Renal pelvis (tissue), 12 donors: Measurements from ENCODE around the gene ZDHHC12. TPM values are rescaled to one million over a fixed set of nuclear protein-coding genes. Genes with fewer than 3 reads are reported as not detected.
A peak's percentile ranks its signal among the peaks of the same experiment; 100 is the strongest.

Experiments used
- DNase-seq: peaks from one replicate; pipeline ENCODE4 v3.0.0-alpha.2; 2013
- long read RNA-seq, 16 experiments: transcript quantifications; one replicate each; lab custom pipeline, GENCODE V29; 2026
- polyA plus RNA-seq, 3 donors: library from polyadenylated mRNA; unstranded; fragments of 120-200 nt; gene quantifications; one replicate each; pipeline ENCODE4 v1.2.1, GENCODE V29; 2013; ENCODE audit not compliant: insufficient read length in 3 of 3

ZDHHC12 gene
- 10 to 100 TPM; 21.3 to 24.7 (median 23.4) TPM for polyA plus RNA-seq
- long read RNA-seq, donor 1, transcript ZDHHC12-201 (5 exons, 1,129 nt) = major isoform, 12 of 12 reads
- long read RNA-seq, donor 1, partial matches to known transcripts = 0 of 12 reads
- long read RNA-seq, donor 1, other reads (novel, unspliced or antisense) = 0 of 12 reads
- long read RNA-seq, donor 2, transcript ZDHHC12-201 (5 exons, 1,129 nt) = major isoform, 24 of 24 reads
- long read RNA-seq, donor 2, partial matches to known transcripts = 0 of 24 reads
- long read RNA-seq, donor 2, other reads (novel, unspliced or antisense) = 0 of 24 reads
- long read RNA-seq, donor 3, transcript ZDHHC12-201 (5 exons, 1,129 nt) = major isoform, 16 of 16 reads
- long read RNA-seq, donor 3, partial matches to known transcripts = 0 of 16 reads
- long read RNA-seq, donor 3, other reads (novel, unspliced or antisense) = 0 of 16 reads
- long read RNA-seq, donor 4, transcript ZDHHC12-201 (5 exons, 1,129 nt) = major isoform, 29 of 29 reads
- long read RNA-seq, donor 4, partial matches to known transcripts = 0 of 29 reads
- long read RNA-seq, donor 4, other reads (novel, unspliced or antisense) = 0 of 29 reads
- long read RNA-seq, donor 5, transcript ZDHHC12-201 (5 exons, 1,129 nt) = major isoform, 12 of 12 reads
- long read RNA-seq, donor 5, partial matches to known transcripts = 0 of 12 reads
- long read RNA-seq, donor 5, other reads (novel, unspliced or antisense) = 0 of 12 reads
- long read RNA-seq, donor 6, transcript ZDHHC12-201 (5 exons, 1,129 nt) = major isoform, 19 of 19 reads
- long read RNA-seq, donor 6, partial matches to known transcripts = 0 of 19 reads
- long read RNA-seq, donor 6, other reads (novel, unspliced or antisense) = 0 of 19 reads
- long read RNA-seq, donor 7, transcript ZDHHC12-201 (5 exons, 1,129 nt) = major isoform, 33 of 38 reads
- long read RNA-seq, donor 7, partial matches to known transcripts = 5 of 38 reads
- long read RNA-seq, donor 7, other reads (novel, unspliced or antisense) = 0 of 38 reads
- long read RNA-seq, donor 8, partial matches to known transcripts = 0 of 2 reads
- long read RNA-seq, donor 8, other reads (novel, unspliced or antisense) = 0 of 2 reads
- long read RNA-seq, donor 9, transcript ZDHHC12-201 (5 exons, 1,129 nt) = major isoform, 22 of 27 reads
- long read RNA-seq, donor 9, partial matches to known transcripts = 0 of 27 reads
- long read RNA-seq, donor 9, other reads (novel, unspliced or antisense) = 5 of 27 reads
- long read RNA-seq, donor 10, transcript ZDHHC12-201 (5 exons, 1,129 nt) = major isoform, 23 of 23 reads
- long read RNA-seq, donor 10, partial matches to known transcripts = 0 of 23 reads
- long read RNA-seq, donor 10, other reads (novel, unspliced or antisense) = 0 of 23 reads
- long read RNA-seq, donor 11, transcript ZDHHC12-201 (5 exons, 1,129 nt) = major isoform, 14 of 14 reads
- long read RNA-seq, donor 11, partial matches to known transcripts = 0 of 14 reads
- long read RNA-seq, donor 11, other reads (novel, unspliced or antisense) = 0 of 14 reads
- long read RNA-seq, donor 12, transcript ZDHHC12-201 (5 exons, 1,129 nt) = major isoform, 34 of 34 reads
- long read RNA-seq, donor 12, partial matches to known transcripts = 0 of 34 reads
- long read RNA-seq, donor 12, other reads (novel, unspliced or antisense) = 0 of 34 reads
- long read RNA-seq, donor 13, transcript ZDHHC12-201 (5 exons, 1,129 nt) = major isoform, 8 of 8 reads
- long read RNA-seq, donor 13, partial matches to known transcripts = 0 of 8 reads
- long read RNA-seq, donor 13, other reads (novel, unspliced or antisense) = 0 of 8 reads
- long read RNA-seq, donor 14 = 0 reads
- long read RNA-seq, donor 15, transcript ZDHHC12-201 (5 exons, 1,129 nt) = major isoform, 24 of 29 reads
- long read RNA-seq, donor 15, partial matches to known transcripts = 5 of 29 reads
- long read RNA-seq, donor 15, other reads (novel, unspliced or antisense) = 0 of 29 reads
- long read RNA-seq, donor 16, transcript ZDHHC12-201 (5 exons, 1,129 nt) = major isoform, 21 of 21 reads
- long read RNA-seq, donor 16, partial matches to known transcripts = 0 of 21 reads
- long read RNA-seq, donor 16, other reads (novel, unspliced or antisense) = 0 of 21 reads

DNA sequence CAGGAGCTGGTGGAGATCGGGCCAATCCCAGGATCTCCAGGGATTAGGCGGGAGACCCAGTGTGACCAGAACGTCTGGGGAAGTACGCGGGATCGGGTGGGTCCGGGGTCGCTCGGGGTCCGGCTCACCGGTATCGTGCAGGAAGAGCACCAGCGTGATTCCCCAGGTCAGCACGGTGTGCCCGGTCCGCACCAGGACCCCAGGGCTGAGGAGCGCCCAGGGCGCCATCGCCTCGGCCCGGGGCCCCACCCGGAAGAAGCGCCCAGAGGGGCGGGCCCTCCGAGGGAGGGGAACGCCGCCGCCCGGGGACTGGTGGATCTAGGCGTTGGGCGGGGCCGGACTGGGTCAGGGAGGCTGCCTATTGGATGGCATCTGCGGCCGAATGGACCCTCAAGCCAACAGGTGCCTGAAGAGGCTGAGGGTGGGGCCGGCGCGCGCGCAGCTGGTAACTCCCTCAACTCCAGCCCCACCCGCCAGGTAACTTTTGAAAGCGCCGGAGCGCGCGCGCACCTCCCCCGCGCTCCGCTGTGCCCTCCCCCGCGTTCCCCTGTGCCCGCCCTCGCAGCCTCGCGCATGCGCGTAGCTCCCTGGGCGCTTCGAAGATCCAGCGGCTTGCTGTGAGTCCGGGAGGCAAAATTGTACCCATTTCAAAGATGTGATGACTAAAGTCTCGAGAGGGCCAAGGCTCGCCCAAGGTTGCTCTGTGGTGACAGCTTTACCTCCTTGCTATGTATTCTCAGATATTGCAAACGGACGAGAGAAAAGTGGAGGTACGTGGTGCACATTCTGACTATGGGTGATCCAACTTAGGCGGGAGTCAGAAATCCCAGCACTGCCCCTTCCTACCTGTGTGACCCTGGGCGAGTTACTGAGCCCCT lies at the start of gene ZDHHC12:
ZDHHC12 (minus strand) TSS at position 262 of the 878 bp plus-strand sequence; CDS start at position 228, 34 bp downstream.
- DNase-seq = peak; percentile 94

GRCh38 chr9:128773049-128773448 lies 49.1 kb upstream of the ZDHHC12 start:
- no peak for DNase-seq

- DNase-seq = peak; percentile 92
These were observed 48.0 kb upstream of the ZDHHC12 start, which contains the start of gene ZER1 for GRCh38 chr9:128771745-128772519. Gene ZER1 (minus strand): TSS chr9:128771927. CDS start chr9:128755565, 16,362 bp downstream.

DNA sequence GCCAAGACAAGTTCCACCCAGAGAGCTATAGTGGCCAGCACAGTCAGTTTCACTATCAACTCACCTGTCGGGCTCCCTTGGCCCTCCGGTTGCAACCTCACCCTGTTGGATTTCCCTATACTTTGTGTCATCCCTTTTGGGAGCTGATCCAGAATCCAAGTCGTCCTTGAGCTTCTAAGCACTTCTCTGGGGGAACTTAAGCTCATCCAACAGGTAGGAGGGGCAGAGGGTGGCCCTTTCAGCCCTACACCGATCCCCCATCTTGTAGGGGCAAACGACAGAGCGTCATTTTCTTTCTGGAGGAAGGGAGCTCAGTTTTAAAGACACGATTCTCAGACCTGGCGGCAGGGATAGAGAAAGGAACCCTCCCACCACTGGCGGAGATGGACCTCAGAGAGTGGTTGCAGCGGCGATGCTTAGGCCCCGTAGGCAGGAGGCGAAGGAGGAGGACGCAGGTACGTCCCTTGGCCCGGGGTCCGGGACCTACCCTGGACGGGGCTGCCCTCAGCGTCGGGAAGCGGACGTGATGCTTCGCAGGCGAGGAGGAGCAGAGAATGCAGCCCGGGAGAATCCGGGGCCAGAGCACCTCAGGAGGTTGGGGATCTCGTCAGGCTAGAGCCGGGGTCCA lies 47.3 kb upstream of the ZDHHC12 start:
- peak; percentile 24 for DNase-seq

DNA sequence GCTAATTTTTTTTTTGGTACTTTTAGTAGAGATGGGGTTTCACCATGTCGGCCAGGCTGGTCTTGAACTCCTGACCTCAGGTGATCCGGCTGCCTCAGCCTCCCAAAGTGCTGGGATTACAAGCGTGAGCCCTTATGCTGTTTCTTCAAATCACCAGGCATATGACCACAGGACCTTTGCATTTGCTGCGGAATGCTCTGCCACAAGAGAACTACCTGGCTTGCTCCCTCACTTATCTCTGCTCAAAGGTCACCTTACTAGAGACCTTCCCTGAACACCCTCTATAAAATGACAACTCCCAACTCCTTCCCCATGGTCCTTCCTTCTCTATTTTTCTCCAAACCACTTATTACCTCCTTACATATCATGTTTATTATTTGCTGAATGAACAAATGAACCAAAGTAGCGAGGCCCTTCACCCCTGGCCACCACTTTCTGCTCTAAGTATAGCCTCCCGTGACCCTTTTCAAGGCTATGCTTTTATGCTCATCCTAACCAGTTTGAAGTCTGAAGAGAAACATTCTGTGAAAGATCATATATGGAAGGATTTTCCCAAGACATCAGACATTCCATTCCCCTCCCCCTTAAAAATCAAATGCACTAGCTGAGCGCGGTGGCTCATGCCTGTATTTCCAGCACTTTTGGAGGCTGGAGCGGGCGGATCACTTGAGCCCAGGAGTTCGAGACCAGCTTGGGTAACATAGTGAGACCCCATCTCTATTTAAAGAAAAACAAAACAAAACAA lies 46.5 kb upstream of the ZDHHC12 start:
- no peak for DNase-seq

DNA sequence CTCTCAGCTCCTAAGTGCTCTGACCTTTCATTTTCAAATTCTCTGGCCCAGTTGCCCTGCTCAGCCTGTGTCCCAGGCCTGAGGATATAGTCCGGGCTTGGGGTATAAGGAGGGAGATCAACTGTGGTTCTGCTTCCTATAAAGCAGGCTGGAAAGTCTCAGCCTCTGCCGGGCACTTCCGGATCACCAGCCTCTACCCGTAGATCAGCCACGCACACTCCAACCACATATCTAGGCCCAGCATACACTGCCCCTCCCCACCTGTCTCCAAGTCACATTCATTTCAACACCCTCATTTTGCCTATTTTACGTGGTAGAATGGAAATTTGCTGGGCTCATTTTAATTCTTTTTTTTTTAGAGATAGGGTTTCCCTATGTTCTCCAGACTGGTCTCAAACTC lies 44.7 kb upstream of the ZDHHC12 start:
- no peak for DNase-seq

GRCh38 chr9:128765499-128765898 lies 41.6 kb upstream of the ZDHHC12 start:
- no peak for DNase-seq

- no peak for DNase-seq
These were observed 40.4 kb upstream of the ZDHHC12 start for GRCh38 chr9:128764361-128764760.

- no peak for DNase-seq
These were observed 38.9 kb upstream of the ZDHHC12 start for GRCh38 chr9:128762671-128763449.

- DNase-seq = no peak
These were observed 33.7 kb upstream of the ZDHHC12 start for GRCh38 chr9:128757602-128758001.

- no peak for DNase-seq
These were observed 29.7 kb upstream of the ZDHHC12 start for GRCh38 chr9:128753627-128754026.

GRCh38 chr9:128750926-128751595 lies 27.1 kb upstream of the ZDHHC12 start:
- no peak for DNase-seq

- no peak for DNase-seq
These were observed 23.3 kb upstream of the ZDHHC12 start for GRCh38 chr9:128747241-128747640.

- no peak for DNase-seq
These were observed 19.5 kb upstream of the ZDHHC12 start for GRCh38 chr9:128743421-128743820.

GRCh38 chr9:128742401-128742800 lies 18.5 kb upstream of the ZDHHC12 start:
- DNase-seq = no peak
